Skin of body (tissue), 2 donors: ENCODE measurements around the gene BRMS1. TPM values are rescaled to one million over a fixed set of nuclear protein-coding genes. Genes with fewer than 3 reads are reported as not detected.
A peak's percentile ranks its signal among the peaks of the same experiment; 100 is the strongest.
"Not testable (repeated sequence)": the region's sequence is repeated elsewhere in the genome, so short reads cannot be mapped to it uniquely, and the experiment has no call there.

Source experiments
- DNase-seq: peaks from one replicate; lab custom pipeline; 2025; lab: John Stamatoyannopoulos, UW
- total RNA-seq: library from RNA; depleted of rRNA; stranded (reverse); fragments of >200 nt; gene quantifications from one replicate; pipeline ENCODE4 v1.2.3, GENCODE V29; 2014

Gene BRMS1
- total RNA-seq, 1 donor from 2014 or later = 14.6 TPM

- no peak for DNase-seq
These were observed 19.1 kb upstream of the BRMS1 start for GRCh38 chr11:66363805-66364535.

- DNase-seq = no peak
These were observed 18.3 kb upstream of the BRMS1 start for GRCh38 chr11:66363187-66363601.

- DNase-seq = no peak
These were observed 17.7 kb upstream of the BRMS1 start for GRCh38 chr11:66362481-66363147.

- no peak for DNase-seq
These were observed 16.6 kb upstream of the BRMS1 start for GRCh38 chr11:66361502-66361941.

- no peak for DNase-seq
These were observed 15.6 kb upstream of the BRMS1 start for GRCh38 chr11:66360406-66361073.

GRCh38 chr11:66359662-66360087 is 14.8 kb upstream of the BRMS1 start:
- no peak for DNase-seq

GRCh38 chr11:66350560-66351235 is 5.8 kb upstream of the BRMS1 start:
- DNase-seq = not testable (repeated sequence)

- no peak for DNase-seq
These were observed 4.1 kb upstream of the BRMS1 start for GRCh38 chr11:66349084-66349386.

- DNase-seq = peak; percentile 88
These were observed 2.7 kb upstream of the BRMS1 start, which contains the start of gene B4GAT1 for GRCh38 chr11:66347425-66348276. B4GAT1 (minus strand) TSS chr11:66347629; CDS start chr11:66347545, 84 bp downstream.

GRCh38 chr11:66346476-66347424 is 1.8 kb upstream of the BRMS1 start:
- DNase-seq = no peak

- DNase-seq = peak; percentile 74
These were observed 379 bp upstream of the BRMS1 start for GRCh38 chr11:66345316-66345649.

GRCh38 chr11:66343176-66343575 is 1.7 kb downstream of the BRMS1 start:
- DNase-seq = no peak

- no peak for DNase-seq
These were observed 3.3 kb downstream of the BRMS1 start for GRCh38 chr11:66341502-66342126.

- DNase-seq = no peak
These were observed 4.1 kb downstream of the BRMS1 start for GRCh38 chr11:66340596-66341501.

- no peak for DNase-seq
These were observed 5.0 kb downstream of the BRMS1 start for GRCh38 chr11:66339686-66340483.

- no peak for DNase-seq
These were observed 5.7 kb downstream of the BRMS1 start for GRCh38 chr11:66339162-66339675.
